Caco-2 (cell line): ENCODE data around the gene VPS26A. TPM values are rescaled to one million over a fixed set of nuclear protein-coding genes. Genes with fewer than 3 reads are reported as not detected.
A peak's percentile ranks its signal among the peaks of the same experiment; 100 is the strongest.

ENCODE experiments used
- BruUV-seq: library from RNA; stranded (reverse); fragments of 400-500 nt; replicated peaks from 2 replicates; lab custom pipeline; 2021; lab: Mats Ljungman, UMichigan
- CTCF ChIA-PET: fragments of 300-600 bp; sonication (Branson Sonifier 250); formaldehyde crosslinking; loops from one replicate; lab custom pipeline; 2022; ENCODE audit warnings: antibody characterized with exemption; lab: Charles Lee
- POLR2A ChIA-PET: fragments of 300-600 bp; sonication (Branson Sonifier 250); formaldehyde crosslinking; loops from one replicate; lab custom pipeline; 2022; ENCODE audit warnings: antibody characterized with exemption; lab: Charles Lee
- DNase-seq, 2 experiments: peaks; one replicate each; pipeline versions ENCODE4 v3.0.0 to v3.0.0-alpha.2; 2020 to 2022
- H3K27me3 ChIP-seq: replicated peaks from 2 replicates; pipeline ENCODE4 v1.6.0; 2011; ENCODE audit warnings: low read length; ENCODE audit not compliant: control insufficient read depth, insufficient read depth
- H3K36me3 ChIP-seq: 2 replicates; pipeline ENCODE4 v1.5.1; 2011; ENCODE audit warnings: low read length; ENCODE audit not compliant: control insufficient read depth, insufficient read depth
- H3K4me1 ChIP-seq: fragments of 250-450 bp; sonication (Bioruptor Pico); 2 replicates; pipeline ENCODE4 v1.5.1; 2020; ENCODE audit warnings: mild to moderate bottlenecking
- H3K4me3 ChIP-seq: 2 replicates; pipeline ENCODE4 v1.5.1; 2011; ENCODE audit warnings: low read depth, mild to moderate bottlenecking, control low read depth, low read length
- H3K9me3 ChIP-seq: fragments of 250-450 bp; sonication (Bioruptor Pico); 2 replicates; pipeline ENCODE4 v1.5.1; 2020; ENCODE audit warnings: mild to moderate bottlenecking, moderate library complexity
- H3K27ac Mint-ChIP-seq: one replicate; pipeline ENCODE4 v1.8.0; 2022; ENCODE audit warnings: mixed read lengths; ENCODE audit not compliant: unreplicated experiment
- H3K27me3 Mint-ChIP-seq: one replicate; pipeline ENCODE4 v1.8.0; 2022; ENCODE audit warnings: mixed read lengths; ENCODE audit not compliant: insufficient read depth, unreplicated experiment
- H3K36me3 Mint-ChIP-seq: one replicate; pipeline ENCODE4 v1.8.0; 2022; ENCODE audit warnings: mild to moderate bottlenecking, mixed read lengths; ENCODE audit not compliant: insufficient read depth, unreplicated experiment
- H3K4me1 Mint-ChIP-seq: one replicate; pipeline ENCODE4 v1.8.0; 2022; ENCODE audit warnings: low read depth, mixed read lengths; ENCODE audit not compliant: unreplicated experiment
- H3K4me3 Mint-ChIP-seq: one replicate; pipeline ENCODE4 v1.8.0; 2022; ENCODE audit warnings: mild to moderate bottlenecking, moderate library complexity, mixed read lengths; ENCODE audit not compliant: unreplicated experiment
- H3K9me3 Mint-ChIP-seq: one replicate; pipeline ENCODE4 v1.8.0; 2022; ENCODE audit warnings: mixed read lengths; ENCODE audit not compliant: unreplicated experiment
- intact Hi-C: fragments of 100-400 bp; cut with micrococcal nuclease; formaldehyde crosslinking; loops from one replicate; pipeline ENCODE4 v1.10.0; 2022; ENCODE audit not compliant: unreplicated experiment
- total RNA-seq: library from RNA; stranded (reverse); gene quantifications from 2 replicates; pipeline ENCODE4 v1.2.3, GENCODE V29; 2022
- TF ChIP-seq, protein P1 (sequence below), 2 experiments: fragments of 200-600 bp in 1 of 2; IDR thresholded peaks; 1 replicate in 1 of 2; 2 replicates in 1 of 2; pipeline versions ENCODE4 v1.5.1 to v1.8.0; 2011 to 2022; ENCODE audit warnings: antibody characterized with exemption in 1 of 2, control low read depth in 1 of 2, inconsistent platforms in 1 of 2, low read depth in 1 of 2, low read length in 1 of 2, mild to moderate bottlenecking in 1 of 2, moderate library complexity in 1 of 2; ENCODE audit not compliant: insufficient read depth in 1 of 2, severe bottlenecking in 1 of 2, unreplicated experiment in 1 of 2

The VPS26A gene
- total RNA-seq, 1 experiment from 2014 or later, result 143 TPM

DNA sequence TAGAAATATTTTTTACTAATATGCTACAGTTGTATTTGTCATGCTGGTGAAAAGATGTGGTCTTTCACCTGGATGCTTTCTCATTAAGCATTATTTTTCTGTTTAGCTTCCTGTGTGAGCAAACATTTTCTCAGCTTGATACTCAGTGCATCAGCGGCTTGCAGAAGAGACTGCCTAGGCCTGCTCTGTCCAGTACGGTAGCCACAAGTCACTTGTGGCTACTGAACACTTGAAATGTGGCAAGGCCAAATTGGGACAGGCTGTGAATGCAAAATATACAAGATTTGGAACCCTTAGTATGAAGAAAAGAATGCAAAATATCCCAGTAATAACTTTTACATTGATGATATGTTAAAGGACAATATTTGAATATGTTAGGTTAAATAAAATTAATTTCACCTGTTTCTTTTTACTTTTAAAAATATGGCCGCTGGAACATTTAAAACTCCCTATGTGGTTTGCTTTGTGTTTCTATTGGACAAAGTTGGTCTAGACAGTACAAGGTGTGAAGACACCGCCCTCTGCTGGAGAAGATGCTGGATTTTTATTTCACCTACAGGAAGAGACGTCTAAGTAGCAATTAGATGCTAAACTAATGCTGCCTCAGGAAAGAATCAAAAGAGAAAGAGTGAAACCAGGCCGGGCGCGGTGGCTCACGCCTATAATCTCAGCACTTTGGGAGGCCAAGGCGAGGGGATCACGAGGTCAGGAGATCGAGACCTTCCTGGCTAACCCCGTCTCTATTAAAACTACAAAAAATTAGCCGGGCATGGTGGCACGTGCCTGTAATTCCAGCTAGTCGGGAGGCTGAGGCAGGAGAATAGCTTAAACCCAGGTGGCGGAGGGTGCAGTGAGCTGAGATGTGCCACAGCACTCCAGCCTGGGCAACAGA lies 30.8 kb upstream of the VPS26A start:
- Mint-ChIP-seq H3K27ac (no peak overlapping the region), H3K4me3 (no peak overlapping the region), H3K4me1 (peaks cover 7% of the 10 kb centered on the region), H3K36me3 (no peaks in the 10 kb centered on the region), H3K9me3 (no peaks in the 10 kb centered on the region), H3K27me3 (peaks cover 11% of the 10 kb centered on the region)
- Histone ChIP-seq H3K27me3 (no peaks in the 10 kb centered on the region), H3K36me3 (no peaks in the 10 kb centered on the region), H3K4me3 (no peak overlapping the region), H3K9me3 (no peaks in the 10 kb centered on the region), H3K4me1 (no peaks in the 10 kb centered on the region)
- CTCF ChIA-PET, result interaction anchor here (0.6 to 2.8 kb wide), 9 partner anchors 30 to 123 kb away, joined by 3 to 19 read pairs (median 4); no protein-coding TSS in a partner anchor
- POLR2A ChIA-PET, result interaction anchor here (0.7 kb wide), 1 partner anchor 125 kb away, joined by 3 read pairs; no protein-coding TSS in a partner anchor
- TF ChIP-seq, protein P1, sequence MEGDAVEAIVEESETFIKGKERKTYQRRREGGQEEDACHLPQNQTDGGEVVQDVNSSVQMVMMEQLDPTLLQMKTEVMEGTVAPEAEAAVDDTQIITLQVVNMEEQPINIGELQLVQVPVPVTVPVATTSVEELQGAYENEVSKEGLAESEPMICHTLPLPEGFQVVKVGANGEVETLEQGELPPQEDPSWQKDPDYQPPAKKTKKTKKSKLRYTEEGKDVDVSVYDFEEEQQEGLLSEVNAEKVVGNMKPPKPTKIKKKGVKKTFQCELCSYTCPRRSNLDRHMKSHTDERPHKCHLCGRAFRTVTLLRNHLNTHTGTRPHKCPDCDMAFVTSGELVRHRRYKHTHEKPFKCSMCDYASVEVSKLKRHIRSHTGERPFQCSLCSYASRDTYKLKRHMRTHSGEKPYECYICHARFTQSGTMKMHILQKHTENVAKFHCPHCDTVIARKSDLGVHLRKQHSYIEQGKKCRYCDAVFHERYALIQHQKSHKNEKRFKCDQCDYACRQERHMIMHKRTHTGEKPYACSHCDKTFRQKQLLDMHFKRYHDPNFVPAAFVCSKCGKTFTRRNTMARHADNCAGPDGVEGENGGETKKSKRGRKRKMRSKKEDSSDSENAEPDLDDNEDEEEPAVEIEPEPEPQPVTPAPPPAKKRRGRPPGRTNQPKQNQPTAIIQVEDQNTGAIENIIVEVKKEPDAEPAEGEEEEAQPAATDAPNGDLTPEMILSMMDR (IDR thresholded peaks at IDR 0.05; ENCODE audit: insufficient read depth in 1 of 2, low read depth in 1 of 2, low read length in 1 of 2, severe bottlenecking in 1 of 2, unreplicated experiment in 1 of 2), result peak; percentile 93 to 98
- intact Hi-C loops, result loop anchor here (1.0 to 2.0 kb wide), 9 partner anchors 30 to 196 kb away; partner anchors contain the start of genes DDX21, DDX50 and KIFBP
- peak; percentile 88 to 91 for DNase-seq
- BruUV-seq, result no TSS peak

DNA sequence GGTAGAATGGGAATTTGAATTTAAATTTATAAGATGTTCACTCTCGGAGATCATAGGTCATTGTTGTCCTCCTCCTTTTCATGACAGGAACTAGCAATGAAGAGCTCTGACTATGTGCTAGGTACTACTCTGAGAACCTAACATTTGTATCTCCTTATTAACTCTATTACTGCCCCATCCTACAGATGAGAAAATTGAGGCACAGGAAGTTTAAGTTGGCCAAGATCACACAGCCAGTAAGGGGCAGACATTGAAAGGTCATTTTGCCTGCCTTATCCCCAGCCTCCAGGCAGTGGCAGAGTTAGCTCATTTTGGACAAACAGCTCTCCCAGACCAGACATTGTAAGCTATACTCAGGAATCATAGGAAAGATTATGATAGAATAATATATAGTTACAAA lies 30.0 kb upstream of the VPS26A start:
- no peaks in the 10 kb centered on the region for H3K4me1 ChIP-seq
- no peaks in the 10 kb centered on the region for H3K9me3 ChIP-seq
- intact Hi-C loops, result loop anchor here (1.0 to 2.0 kb wide), 10 partner anchors 29 to 298 kb away; partner anchors contain the start of genes DDX21, DDX50 and KIFBP
- no peaks in the 10 kb centered on the region for H3K9me3 Mint-ChIP-seq
- peaks cover 7% of the 10 kb centered on the region for H3K4me1 Mint-ChIP-seq
- TF ChIP-seq, protein P1 (IDR thresholded peaks at IDR 0.05; ENCODE audit: insufficient read depth in 1 of 2, low read depth in 1 of 2, low read length in 1 of 2, severe bottlenecking in 1 of 2, unreplicated experiment in 1 of 2), result peak in 1 of 2 experiments; percentile 54
- DNase-seq, result peak in 1 of 2 experiments; percentile 53
- POLR2A ChIA-PET, result interaction anchor here (0.7 kb wide), 1 partner anchor 124 kb away, joined by 3 read pairs; no protein-coding TSS in a partner anchor
- H3K27me3 ChIP-seq, result no peaks in the 10 kb centered on the region
- H3K27me3 Mint-ChIP-seq, result peaks cover 12% of the 10 kb centered on the region
- H3K27ac Mint-ChIP-seq, result no peak overlapping the region
- no peak overlapping the region for H3K4me3 Mint-ChIP-seq
- H3K36me3 Mint-ChIP-seq, result no peaks in the 10 kb centered on the region
- no peaks in the 10 kb centered on the region for H3K36me3 ChIP-seq
- BruUV-seq, result no TSS peak
- CTCF ChIA-PET, result interaction anchor here (0.5 to 2.8 kb wide), 10 partner anchors 29 to 352 kb away, joined by 3 to 19 read pairs (median 4); no protein-coding TSS in a partner anchor
- no peak overlapping the region for H3K4me3 ChIP-seq

DNA sequence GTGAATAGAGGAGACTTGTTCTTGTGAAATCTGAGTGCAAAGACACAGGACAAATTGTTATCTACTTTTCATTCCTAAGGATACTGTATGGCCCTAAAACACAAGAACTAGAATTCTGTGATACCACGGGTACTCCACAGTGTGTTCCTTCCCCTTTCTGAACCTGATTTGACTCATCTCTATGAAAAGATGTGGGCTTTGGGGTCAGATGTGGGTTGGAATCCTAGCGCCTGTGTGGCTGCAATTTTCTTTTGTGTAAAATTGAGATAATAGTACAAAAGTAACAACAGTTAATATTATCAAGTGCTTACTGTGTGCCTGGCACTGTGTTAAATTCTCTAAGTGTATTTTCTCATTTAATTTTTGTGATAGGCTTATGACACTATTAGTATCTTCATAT lies 27.9 kb upstream of the VPS26A start:
- Histone ChIP-seq H3K4me3 (no peak overlapping the region), H3K9me3 (no peaks in the 10 kb centered on the region), H3K27me3 (no peaks in the 10 kb centered on the region), H3K36me3 (no peaks in the 10 kb centered on the region), H3K4me1 (no peaks in the 10 kb centered on the region)
- no peak overlapping the region for H3K4me3 Mint-ChIP-seq
- peaks cover 7% of the 10 kb centered on the region for H3K4me1 Mint-ChIP-seq
- ChIA-PET CTCF (interaction anchor here (0.6 kb wide), 2 partner anchors 53 to 294 kb away, joined by 3 to 4 read pairs; no protein-coding TSS in a partner anchor), POLR2A (no interaction called here)
- no peaks in the 10 kb centered on the region for H3K9me3 Mint-ChIP-seq
- peaks cover 11% of the 10 kb centered on the region for H3K27me3 Mint-ChIP-seq
- TF ChIP-seq, protein P1 (IDR thresholded peaks at IDR 0.05; ENCODE audit: insufficient read depth in 1 of 2, low read depth in 1 of 2, low read length in 1 of 2, severe bottlenecking in 1 of 2, unreplicated experiment in 1 of 2), result no peak
- no TSS peak for BruUV-seq
- intact Hi-C loops, result no loop called here
- H3K36me3 Mint-ChIP-seq, result no peaks in the 10 kb centered on the region
- DNase-seq, result no peak
- no peak overlapping the region for H3K27ac Mint-ChIP-seq
